LHCN-M2 (cell line): ENCODE data around the gene ARL15. TPM values are rescaled to one million over a fixed set of nuclear protein-coding genes. Genes with fewer than 3 reads are reported as not detected.
A peak's percentile ranks its signal among the peaks of the same experiment; 100 is the strongest.

ENCODE experiments used
- DNase-seq: peaks from one replicate; pipeline ENCODE4 v3.0.0-alpha.2; 2012; ENCODE audit warnings: low read depth
- total RNA-seq: library from RNA; depleted of rRNA; stranded (reverse); fragments of >200 nt; gene quantifications from 2 replicates; pipeline ENCODE4 v1.2.3, GENCODE V29; 2014

ARL15 gene
- total RNA-seq, 1 experiment from 2014 or later, result 11.2 TPM

DNA sequence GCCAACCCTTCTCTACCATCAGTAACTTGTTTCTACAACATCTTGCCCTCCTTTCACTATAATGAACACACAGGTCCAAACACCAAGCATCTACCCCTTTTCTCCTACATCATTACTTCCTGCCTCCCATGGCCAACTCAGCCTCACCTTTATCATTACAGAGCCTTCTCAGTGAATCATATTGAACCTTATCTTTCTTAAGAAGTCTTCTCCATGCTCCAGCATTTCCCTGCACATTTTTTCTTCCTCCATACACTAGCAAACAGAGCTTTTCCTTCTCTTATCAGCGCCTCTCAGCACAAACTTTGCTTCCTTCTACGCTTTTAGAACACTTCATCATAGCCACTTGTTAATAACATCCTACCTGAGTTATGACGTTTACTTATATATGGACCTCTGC lies 148.2 kb downstream of the ARL15 start:
- DNase-seq, result no peak

GRCh38 chr5:54160329-54160728 lies 150.0 kb downstream of the ARL15 start:
- DNase-seq, result no peak

DNA sequence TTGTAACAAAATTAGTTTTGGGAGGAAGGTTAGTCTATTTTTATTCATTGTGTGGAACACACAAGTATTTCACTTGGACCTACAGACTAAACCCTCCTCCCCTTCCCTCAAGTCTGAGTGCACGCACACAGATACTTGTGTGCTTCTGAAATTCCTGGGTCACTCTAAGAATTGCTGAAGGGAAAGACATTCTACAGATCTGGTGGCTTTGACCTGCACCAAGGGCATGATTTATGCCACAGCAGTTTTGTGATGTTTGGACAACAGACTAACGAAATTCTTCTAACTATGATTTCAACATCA lies 150.5 kb downstream of the ARL15 start:
- no peak for DNase-seq

GRCh38 chr5:54159153-54159892 lies 151.1 kb downstream of the ARL15 start:
- DNase-seq, result peak; percentile 49

GRCh38 chr5:54156577-54156976 lies 153.8 kb downstream of the ARL15 start:
- no peak for DNase-seq

DNA sequence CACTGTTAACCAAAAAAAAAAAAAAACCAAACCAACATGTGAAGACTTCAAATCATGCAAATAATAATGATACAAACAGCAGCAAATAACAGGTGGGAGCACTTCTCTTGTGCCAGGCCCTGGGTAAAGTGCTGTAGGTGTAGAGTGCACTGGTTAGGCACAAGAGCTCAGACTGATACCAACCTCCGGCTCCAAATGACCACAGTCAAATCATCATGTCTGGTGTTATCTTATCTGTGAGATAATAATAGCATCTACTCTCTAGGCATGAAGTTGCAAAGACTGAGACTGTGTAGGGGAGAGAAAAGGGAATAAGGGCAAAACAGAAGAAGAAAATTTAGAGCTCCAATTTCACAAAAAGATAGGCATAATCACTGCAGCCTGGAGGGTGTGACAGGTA lies 159.5 kb downstream of the ARL15 start:
- DNase-seq, result no peak

- DNase-seq, result peak; percentile 7
These were observed 161.5 kb downstream of the ARL15 start for GRCh38 chr5:54148858-54149257.

- DNase-seq, result peak; percentile 8
These were observed 162.1 kb downstream of the ARL15 start for GRCh38 chr5:54148067-54148845.

- DNase-seq, result no peak
These were observed 163.5 kb downstream of the ARL15 start for GRCh38 chr5:54146916-54147315.

- DNase-seq, result no peak
These were observed 164.0 kb downstream of the ARL15 start for GRCh38 chr5:54146390-54146789.

DNA sequence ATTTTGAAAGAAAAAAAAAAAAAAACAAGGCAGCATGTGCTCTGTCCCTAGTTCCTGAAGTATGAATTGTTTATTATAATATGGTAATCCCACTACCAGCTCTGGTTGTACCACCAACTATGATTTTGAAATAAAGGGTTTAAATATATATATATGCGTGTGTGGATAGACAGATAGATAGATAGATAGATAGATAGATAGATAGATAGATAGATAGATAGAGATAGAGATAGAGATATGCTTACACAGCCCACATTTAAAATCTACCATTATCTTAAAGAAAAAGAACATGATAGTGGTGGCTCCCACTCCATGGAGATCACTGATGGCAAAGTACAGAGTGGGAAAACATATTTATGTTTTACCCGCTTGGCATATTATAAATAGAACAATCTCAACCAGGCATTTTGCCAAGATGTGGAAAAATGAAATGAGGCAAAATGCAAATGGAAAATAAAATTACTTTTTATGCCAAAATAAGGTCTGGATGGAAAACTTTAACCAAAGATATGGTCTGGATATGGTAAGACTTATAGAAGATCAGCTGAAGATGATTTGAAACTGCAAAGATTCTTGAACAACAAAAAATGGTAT lies 170.0 kb downstream of the ARL15 start:
- DNase-seq, result no peak

- no peak for DNase-seq
These were observed 173.6 kb downstream of the ARL15 start for GRCh38 chr5:54136516-54137440.

DNA sequence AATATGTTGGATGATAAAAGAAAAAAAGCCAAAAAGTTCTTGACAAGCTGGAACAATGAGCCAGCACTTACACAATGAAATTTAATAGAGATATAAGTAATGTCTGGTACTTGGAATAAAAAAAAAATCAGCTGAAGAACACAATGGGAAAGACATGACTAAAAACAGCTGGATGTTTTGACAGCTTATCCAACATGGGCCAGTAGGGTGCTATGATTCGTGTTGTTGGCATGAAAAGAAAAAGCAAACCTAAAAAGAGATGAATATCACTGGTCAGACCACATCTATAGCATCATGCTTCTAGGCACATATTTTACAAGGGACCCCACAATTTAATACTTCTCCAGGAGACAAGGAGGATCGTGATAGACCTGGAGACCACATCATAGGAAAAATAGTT lies 175.3 kb downstream of the ARL15 start:
- DNase-seq, result peak; percentile 59

DNA sequence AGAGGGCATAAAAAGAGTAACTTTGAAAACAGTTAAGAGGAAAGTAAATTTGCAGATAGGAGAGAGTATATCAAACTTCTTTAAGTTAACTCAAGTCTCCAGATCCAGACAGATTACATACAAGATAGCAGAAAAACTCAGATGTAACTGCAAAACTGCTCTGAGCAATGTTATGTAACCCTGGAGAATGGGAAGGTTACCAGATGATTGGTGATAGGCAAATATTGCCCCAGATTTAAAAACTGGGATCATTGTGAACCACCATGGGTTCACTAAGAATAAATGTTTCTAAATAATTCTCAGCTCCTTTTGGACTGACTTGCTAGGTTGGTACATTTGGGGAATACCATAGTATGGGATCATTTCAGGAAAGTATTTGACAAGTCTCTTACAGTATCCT lies 176.5 kb downstream of the ARL15 start:
- DNase-seq, result no peak

GRCh38 chr5:54120473-54120872 lies 189.9 kb downstream of the ARL15 start:
- DNase-seq, result peak; percentile 88

GRCh38 chr5:54117957-54118356 lies 192.4 kb downstream of the ARL15 start:
- DNase-seq, result no peak

- peak; percentile 87 for DNase-seq
These were observed 194.5 kb downstream of the ARL15 start for GRCh38 chr5:54115735-54116403.

GRCh38 chr5:54113060-54113459 lies 197.3 kb downstream of the ARL15 start:
- no peak for DNase-seq

GRCh38 chr5:54109626-54110330 lies 200.6 kb downstream of the ARL15 start:
- DNase-seq, result no peak

DNA sequence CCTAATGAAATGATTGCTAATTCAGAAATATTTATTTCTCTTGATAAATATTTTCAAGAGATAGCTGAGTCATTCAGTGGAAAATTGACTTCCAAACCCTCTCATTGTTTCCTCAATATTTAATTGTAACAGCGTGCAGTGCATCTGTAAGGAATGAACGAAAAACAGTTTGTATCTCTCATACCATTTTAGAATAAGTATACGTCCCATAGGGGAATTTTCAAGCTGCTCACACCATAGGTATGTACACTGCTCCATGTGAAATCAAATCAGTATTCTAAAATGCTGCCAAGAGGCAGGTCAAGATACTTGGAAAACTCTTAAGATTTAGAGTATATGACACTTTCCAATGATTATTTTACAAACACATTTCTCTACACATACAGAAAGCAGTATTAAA lies 202.2 kb downstream of the ARL15 start:
- DNase-seq, result no peak

- DNase-seq, result no peak
These were observed 206.5 kb downstream of the ARL15 start for GRCh38 chr5:54103871-54104270.
